ACC112 (cell line): ENCODE measurements around the gene RTL3.

ENCODE experiments used
- H2AFZ ChIP-seq: fragments of 200-600 bp; sonication (generic); one replicate; pipeline ENCODE4 v1.6.0; 2017; ENCODE audit warnings: antibody characterized with exemption, low read length; ENCODE audit not compliant: unreplicated experiment
- H3K27ac ChIP-seq: fragments of 200-600 bp; sonication (generic); 2 replicates; pipeline ENCODE4 v1.5.1; 2014; ENCODE audit warnings: low read depth, mild to moderate bottlenecking, antibody characterized with exemption, low read length, moderate library complexity
- H3K27me3 ChIP-seq: fragments of 200-600 bp; sonication (generic); 2 replicates; pipeline ENCODE4 v1.6.1; 2014; ENCODE audit warnings: mild to moderate bottlenecking, antibody characterized with exemption, low read length, moderate library complexity, mixed read lengths; ENCODE audit not compliant: insufficient read depth
- H3K36me3 ChIP-seq: fragments of 200-600 bp; sonication (generic); 2 replicates; pipeline ENCODE4 v1.6.1; 2016; ENCODE audit warnings: mild to moderate bottlenecking, antibody characterized with exemption, low read length, moderate library complexity, mixed read lengths; ENCODE audit not compliant: insufficient read depth
- H3K4me1 ChIP-seq: fragments of 200-600 bp; sonication (generic); one replicate; pipeline ENCODE4 v1.6.1; 2016; ENCODE audit warnings: low read length, mixed read lengths; ENCODE audit not compliant: insufficient read depth, unreplicated experiment, control insufficient read depth
- H3K4me3 ChIP-seq: fragments of 200-600 bp; sonication (generic); 2 replicates; pipeline ENCODE4 v1.5.1; 2014; ENCODE audit warnings: mild to moderate bottlenecking, low read depth, low read length
- H3K79me2 ChIP-seq: fragments of 200-600 bp; sonication (generic); one replicate; pipeline ENCODE4 v1.6.0; 2016; ENCODE audit warnings: low read length; ENCODE audit not compliant: control insufficient read depth, unreplicated experiment, insufficient read depth

The RTL3 gene

GRCh38 chrX:78622831-78623230, 36.3 kb downstream of the RTL3 start:
- H3K79me2 ChIP-seq: no peaks in the 10 kb centered on the region
- no peak overlapping the region for H3K27ac ChIP-seq
- H3K4me3 ChIP-seq: no peak overlapping the region
- H3K36me3 ChIP-seq: no peaks in the 10 kb centered on the region
- no peaks in the 10 kb centered on the region for H3K4me1 ChIP-seq
- no peak overlapping the region for H2AFZ ChIP-seq
- H3K27me3 ChIP-seq: no peaks in the 10 kb centered on the region

DNA sequence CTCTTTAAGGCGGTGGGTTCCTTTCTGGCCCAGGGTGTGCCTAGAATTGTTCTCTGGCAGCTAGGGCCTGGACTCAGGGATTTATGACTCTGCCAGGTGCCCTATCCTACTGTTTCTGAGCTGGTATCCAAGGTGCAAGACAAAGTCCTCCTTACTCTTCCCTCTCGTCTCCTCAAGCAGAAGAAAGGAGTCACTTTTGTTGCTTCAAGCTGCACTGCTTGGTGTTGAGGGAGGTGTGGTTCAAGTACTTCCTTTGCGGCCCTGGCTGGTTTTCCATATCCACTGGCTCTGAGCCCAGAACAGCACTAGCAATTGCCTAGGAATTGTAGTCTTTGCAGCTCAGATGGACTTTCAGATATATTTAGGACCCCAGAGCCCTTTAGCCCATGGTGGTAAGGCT, 39.3 kb downstream of the RTL3 start:
- Histone ChIP-seq H3K4me3 (no peak overlapping the region), H3K79me2 (no peaks in the 10 kb centered on the region), H3K36me3 (no peaks in the 10 kb centered on the region), H3K4me1 (no peaks in the 10 kb centered on the region), H2AFZ (no peak overlapping the region), H3K27me3 (no peaks in the 10 kb centered on the region), H3K27ac (no peak overlapping the region)

GRCh38 chrX:78618987-78619386, 40.1 kb downstream of the RTL3 start:
- H2AFZ ChIP-seq: no peak overlapping the region
- no peaks in the 10 kb centered on the region for H3K36me3 ChIP-seq
- no peaks in the 10 kb centered on the region for H3K4me1 ChIP-seq
- H3K4me3 ChIP-seq: no peak overlapping the region
- no peaks in the 10 kb centered on the region for H3K27me3 ChIP-seq
- no peaks in the 10 kb centered on the region for H3K79me2 ChIP-seq
- no peak overlapping the region for H3K27ac ChIP-seq

DNA sequence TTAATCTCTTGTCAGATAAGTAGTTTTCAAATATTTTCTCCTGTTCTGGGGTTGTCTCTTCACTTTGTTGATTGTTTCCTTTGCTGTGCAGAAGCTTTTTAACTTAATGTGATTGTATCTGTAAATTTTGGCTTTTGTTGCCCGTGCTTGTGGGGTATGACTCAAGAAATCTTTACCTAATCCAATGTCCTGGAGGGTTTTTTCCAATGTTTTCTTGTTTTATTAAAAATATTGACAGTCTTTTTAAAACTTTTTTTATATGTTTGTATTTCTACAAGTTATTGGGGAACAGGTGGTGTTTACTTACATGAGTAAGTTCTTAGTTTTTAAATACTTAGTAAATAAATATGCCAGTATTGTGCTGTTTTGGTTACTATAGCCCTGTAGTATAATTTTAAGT, 44.9 kb downstream of the RTL3 start:
- Histone ChIP-seq H3K36me3 (no peaks in the 10 kb centered on the region), H3K27me3 (no peaks in the 10 kb centered on the region), H3K27ac (no peak overlapping the region), H3K79me2 (no peaks in the 10 kb centered on the region), H3K4me3 (no peak overlapping the region), H3K4me1 (no peaks in the 10 kb centered on the region), H2AFZ (no peak overlapping the region)
